Stomach smooth muscle (tissue), 2 donors: ENCODE data around the gene PDE6B.

ENCODE experiments used
- H3K27ac ChIP-seq: one replicate; pipeline ENCODE4 v1.7.0; 2013; ENCODE audit warnings: mild to moderate bottlenecking, low read length, inconsistent platforms
- H3K27me3 ChIP-seq, 2 donors: one replicate each; pipeline ENCODE4 v1.7.0; 2013; ENCODE audit warnings: low read length in 2 of 2; ENCODE audit not compliant: insufficient read depth in 2 of 2, control insufficient read depth in 1 of 2
- H3K36me3 ChIP-seq, 2 donors: one replicate each; pipeline ENCODE4 v1.7.0; 2013; ENCODE audit warnings: low read length in 2 of 2; ENCODE audit not compliant: control insufficient read depth in 2 of 2, insufficient read depth in 2 of 2
- H3K4me1 ChIP-seq: one replicate; pipeline ENCODE4 v1.7.0; 2013; ENCODE audit warnings: low read length; ENCODE audit not compliant: control insufficient read depth, insufficient read depth
- H3K4me3 ChIP-seq, 2 donors: one replicate each; pipeline ENCODE4 v1.7.0; 2013; ENCODE audit warnings: low read length in 2 of 2
- H3K9ac ChIP-seq, 2 donors: one replicate each; pipeline ENCODE4 v1.7.0; 2013; ENCODE audit warnings: low read length in 2 of 2, mild to moderate bottlenecking in 1 of 2
- H3K9me3 ChIP-seq, 2 donors: one replicate each; pipeline ENCODE4 v1.7.0; 2013; ENCODE audit warnings: low read length in 2 of 2; ENCODE audit not compliant: control insufficient read depth in 2 of 2
- donor health status: healthy.
- donor health status: Pancreatic carcinoma.

PDE6B gene

GRCh38 chr4:653831-654502 lies 28.6 kb downstream of the PDE6B start:
- Histone ChIP-seq H3K36me3 (no peaks in the 10 kb centered on the region), H3K4me3 (no peak overlapping the region), H3K27ac (no peak overlapping the region), H3K9me3 (no peaks in the 10 kb centered on the region), H3K27me3 (peaks cover 16 to 23% of the 10 kb centered on the region in 2 donors), H3K9ac (no peak overlapping the region), H3K4me1 (no peaks in the 10 kb centered on the region)

DNA sequence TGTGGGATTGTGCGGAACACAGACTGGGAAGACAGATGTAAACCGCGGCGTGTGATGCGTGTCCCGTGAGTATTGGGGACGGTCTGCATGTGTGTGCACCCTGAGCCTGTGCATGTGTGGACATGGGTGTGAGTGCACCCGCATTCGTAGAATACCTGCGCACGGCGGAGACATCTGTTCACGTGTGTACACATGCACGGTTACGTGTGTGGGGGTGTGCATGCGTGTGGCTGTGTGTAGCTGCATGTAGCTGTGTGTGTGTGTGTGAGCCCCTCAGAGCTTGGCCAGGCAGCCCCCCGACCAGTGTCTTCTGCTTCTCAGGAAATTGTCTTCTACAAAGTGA lies 29.1 kb downstream of the PDE6B start:
- H3K9me3 ChIP-seq, result no peaks in the 10 kb centered on the region
- no peak overlapping the region for H3K27ac ChIP-seq
- H3K36me3 ChIP-seq, result no peaks in the 10 kb centered on the region
- no peak overlapping the region for H3K4me3 ChIP-seq
- peaks cover 13 to 20% of the 10 kb centered on the region in 2 donors for H3K27me3 ChIP-seq
- no peak overlapping the region for H3K9ac ChIP-seq
- H3K4me1 ChIP-seq, result no peaks in the 10 kb centered on the region

- Histone ChIP-seq H3K9ac (no peak overlapping the region), H3K9me3 (no peaks in the 10 kb centered on the region), H3K4me1 (no peaks in the 10 kb centered on the region), H3K27me3 (peaks cover 8 to 18% of the 10 kb centered on the region in 2 donors), H3K4me3 (no peak overlapping the region), H3K27ac (no peak overlapping the region), H3K36me3 (no peaks in the 10 kb centered on the region)
These were observed 29.6 kb downstream of the PDE6B start for GRCh38 chr4:654871-655463.

- H3K4me3 ChIP-seq, result no peak overlapping the region
- H3K9ac ChIP-seq, result no peak overlapping the region
- H3K36me3 ChIP-seq, result no peaks in the 10 kb centered on the region
- no peaks in the 10 kb centered on the region for H3K4me1 ChIP-seq
- H3K27ac ChIP-seq, result no peak overlapping the region
- H3K27me3 ChIP-seq, result peaks cover 4 to 11% of the 10 kb centered on the region in 2 donors
- H3K9me3 ChIP-seq, result no peaks in the 10 kb centered on the region
These were observed 30.2 kb downstream of the PDE6B start for GRCh38 chr4:655464-656151.

GRCh38 chr4:656436-657337 lies 31.3 kb downstream of the PDE6B start:
- H3K27me3 ChIP-seq, result peaks cover 0 to 8% of the 10 kb centered on the region in 2 donors
- no peak overlapping the region for H3K9ac ChIP-seq
- H3K4me3 ChIP-seq, result no peak overlapping the region
- H3K27ac ChIP-seq, result no peak overlapping the region
- no peaks in the 10 kb centered on the region for H3K36me3 ChIP-seq
- H3K4me1 ChIP-seq, result no peaks in the 10 kb centered on the region
- no peaks in the 10 kb centered on the region for H3K9me3 ChIP-seq

- H3K27ac ChIP-seq, result no peak overlapping the region
These were observed 32.0 kb downstream of the PDE6B start for GRCh38 chr4:657338-657833.

GRCh38 chr4:657834-658667 lies 32.7 kb downstream of the PDE6B start:
- Histone ChIP-seq H3K9me3 (no peaks in the 10 kb centered on the region), H3K4me1 (no peaks in the 10 kb centered on the region), H3K9ac (no peak overlapping the region), H3K36me3 (no peaks in the 10 kb centered on the region), H3K27ac (no peak overlapping the region), H3K4me3 (no peak overlapping the region), H3K27me3 (peaks cover 0 to 7% of the 10 kb centered on the region in 2 donors)

More at GRCh38 chr4:657338-657833, 32.0 kb downstream of the PDE6B start:
- H3K9me3 ChIP-seq, result no peaks in the 10 kb centered on the region
- H3K27me3 ChIP-seq, result peaks cover 0 to 7% of the 10 kb centered on the region in 2 donors
- H3K36me3 ChIP-seq, result no peaks in the 10 kb centered on the region
- no peaks in the 10 kb centered on the region for H3K4me1 ChIP-seq
- no peak overlapping the region for H3K4me3 ChIP-seq
- no peak overlapping the region for H3K9ac ChIP-seq

DNA sequence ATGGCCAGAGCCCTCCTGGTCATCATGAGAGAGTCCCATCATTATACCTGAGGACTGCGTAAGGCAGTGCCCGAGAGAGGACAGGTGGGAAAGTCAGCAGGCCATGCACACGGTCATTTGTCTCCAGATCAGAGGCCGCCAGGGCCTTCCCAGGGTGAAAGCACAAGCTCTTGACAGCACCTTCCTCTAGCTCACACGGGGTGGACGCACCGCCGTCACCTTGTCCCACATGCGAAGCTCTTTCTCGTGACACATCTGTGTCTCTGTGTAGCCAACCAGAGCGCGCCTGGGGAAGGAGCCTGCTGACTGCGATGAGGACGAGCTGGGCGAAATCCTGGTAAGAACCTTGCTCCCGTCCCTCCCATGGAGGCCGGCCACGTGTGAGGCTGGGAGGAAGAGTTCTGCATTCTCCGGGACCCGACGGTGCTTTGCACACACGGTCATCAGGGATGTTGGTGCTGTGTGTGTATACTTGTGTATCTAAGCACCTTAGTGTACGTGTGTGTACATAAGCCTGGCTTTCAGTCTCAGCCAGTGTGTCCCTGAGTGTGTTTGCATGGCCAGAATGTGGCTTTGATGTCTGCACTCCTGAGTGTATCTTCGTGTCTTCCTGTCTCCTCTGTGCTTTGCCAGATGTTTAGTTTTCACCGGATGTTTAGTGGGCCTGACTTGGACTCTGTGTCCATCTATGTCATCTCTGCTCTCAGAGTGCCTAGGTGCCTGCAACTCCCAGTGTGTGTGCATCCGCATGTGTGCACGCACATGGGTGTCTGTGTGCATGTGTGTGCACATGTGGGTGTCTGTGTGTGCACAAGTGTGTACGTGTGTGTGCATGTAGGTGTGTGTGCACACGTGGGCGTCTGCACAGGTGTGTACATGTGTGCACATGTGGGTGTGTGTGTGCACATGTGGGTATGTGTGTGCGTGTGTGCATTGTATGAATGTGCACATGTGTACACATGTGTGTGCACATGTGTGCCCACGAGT lies 33.6 kb downstream of the PDE6B start:
- Histone ChIP-seq H3K27ac (no peak overlapping the region), H3K36me3 (no peaks in the 10 kb centered on the region), H3K27me3 (peaks cover 0 to 7% of the 10 kb centered on the region in 2 donors), H3K9ac (no peak overlapping the region), H3K9me3 (no peaks in the 10 kb centered on the region), H3K4me1 (peaks cover 7% of the 10 kb centered on the region), H3K4me3 (no peak overlapping the region)

- Histone ChIP-seq H3K27ac (no peak overlapping the region), H3K36me3 (no peaks in the 10 kb centered on the region)
These were observed 34.5 kb downstream of the PDE6B start for GRCh38 chr4:659851-660250.

More at GRCh38 chr4:659851-660250, 34.5 kb downstream of the PDE6B start:
- Histone ChIP-seq H3K4me3 (no peak overlapping the region), H3K9me3 (no peaks in the 10 kb centered on the region), H3K9ac (no peak overlapping the region), H3K4me1 (peaks cover 8% of the 10 kb centered on the region), H3K27me3 (peaks cover 0 to 4% of the 10 kb centered on the region in 2 donors)
